ENCODE data around the gene EXOSC9. TPM values are rescaled to one million over a fixed set of nuclear protein-coding genes. Genes with fewer than 3 reads are reported as not detected.

The EXOSC9 gene
- total RNA-seq, 1 experiment from 2014 or later, result 69.1 TPM

DNA sequence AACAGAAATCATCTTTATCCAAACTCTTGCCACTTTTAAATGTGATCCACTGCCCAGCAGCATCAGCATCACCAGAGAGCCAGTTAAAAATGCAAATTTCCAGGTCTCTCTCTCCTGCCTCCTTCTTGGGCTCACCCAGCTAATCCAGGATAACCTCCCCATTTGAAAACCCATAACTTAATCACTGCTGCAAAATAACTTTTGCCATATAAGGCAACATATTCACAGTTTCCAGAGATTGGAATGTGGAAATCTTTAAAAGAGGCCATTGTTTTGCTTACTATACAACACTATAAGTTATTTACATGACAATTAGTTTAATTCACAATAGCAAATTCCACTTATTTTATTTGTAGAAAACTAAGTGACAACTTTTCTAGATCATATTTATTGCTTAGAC is 4.8 kb upstream of the EXOSC9 start:
- Mint-ChIP-seq H3K27me3 (ENCODE audit: low read depth) (no peaks in the 10 kb centered on the region), H3K27ac (peak overlapping the region; percentile 69 to 97 (median 95); a peak in 6 of 7 replicates), H3K9me3 (no peaks in the 10 kb centered on the region), H3K4me3 (peak overlapping the region in 1 of 2 experiments; percentile 7; a peak in 2 of 5 replicates), H3K36me3 (ENCODE audit: insufficient read depth in 1 of 3, low read depth in 3 of 3) (no peaks in the 10 kb centered on the region), H3K4me1 (peaks cover 37 to 40% of the 10 kb centered on the region in 2 experiments)
- Histone ChIP-seq H3K4me1 (ENCODE audit: insufficient read depth, low read length) (peaks cover 2% of the 10 kb centered on the region), H3K4ac (ENCODE audit: low read depth, low read length) (peak overlapping the region; percentile 57; the same call in 1 of the 2 replicates), H2BK15ac (ENCODE audit: low read depth, low read length) (no peak overlapping the region), H4K91ac (ENCODE audit: insufficient read length, low read depth, low read length) (no peak overlapping the region), H3K79me2 (ENCODE audit: insufficient read depth, low read length) (no peaks in the 10 kb centered on the region), H2BK120ac (ENCODE audit: low read depth, low read length, poor library complexity, severe bottlenecking) (peak overlapping the region; percentile 94), H2BK5ac (ENCODE audit: insufficient read length, low read length) (no peak overlapping the region), H3K23me2 (ENCODE audit: insufficient read length, low read depth, low read length, poor library complexity, severe bottlenecking) (peaks cover 4% of the 10 kb centered on the region), H4K5ac (ENCODE audit: insufficient read length, low read depth, low read length) (no peak overlapping the region), H3K23ac (ENCODE audit: insufficient read length, low read depth, low read length) (no peak overlapping the region), H3K4me2 (ENCODE audit: insufficient read depth, insufficient read length, low read length) (no peak overlapping the region), H3K79me1 (ENCODE audit: insufficient read depth, low read depth, low read length, poor library complexity, severe bottlenecking) (no peaks in the 10 kb centered on the region), H2AK5ac (ENCODE audit: insufficient read length, low read length) (no peak overlapping the region), H3K14ac (ENCODE audit: insufficient read depth, low read length) (no peak overlapping the region; the same call in 1 of the 2 replicates), H2AFZ (ENCODE audit: low read length) (no peak overlapping the region), H4K8ac (replicated peaks; ENCODE audit: insufficient read length, low read depth, low read length) (no peak overlapping the region), H2BK20ac (ENCODE audit: low read depth, low read length, poor library complexity, severe bottlenecking) (peak overlapping the region; percentile 97), H3K18ac (ENCODE audit: insufficient read length, low read depth, low read length) (peak overlapping the region; percentile 7), H3T11ph (ENCODE audit: low read length) (peak overlapping the region; percentile 88), H2BK12ac (ENCODE audit: insufficient read length, low read depth, low read length) (no peak overlapping the region), H3K27ac (ENCODE audit: insufficient read length, low read depth, low read length) (peak overlapping the region; percentile 85), H3K9me3 (ENCODE audit: control insufficient read depth, low read depth, low read length) (no peaks in the 10 kb centered on the region), H3K9ac (ENCODE audit: extremely low read depth, insufficient read length, low read length) (no peak overlapping the region), H3K56ac (ENCODE audit: insufficient read length, low read depth, low read length) (no peak overlapping the region), H4K20me1 (ENCODE audit: control insufficient read depth, insufficient read depth, insufficient read length) (no peaks in the 10 kb centered on the region), H3K27me3 (ENCODE audit: insufficient read depth, low read length) (no peaks in the 10 kb centered on the region)
- TF ChIP-seq CTCF (conservative IDR thresholded peaks at IDR 0.05), result no peak
- DNase-seq, result no peak

All from H9 (cell line).